Heart left ventricle (tissue), 13 donors: Measurements from ENCODE around the gene HOXB6.

Experiments used
- CTCF ChIP-seq, 12 donors: fragments of 200-600 bp; sonication (generic) in 4 of 12; IDR thresholded peaks; one replicate each; pipeline versions ENCODE4 v1.5.0 to v1.8.0; 2018 to 2022; ENCODE audit warnings: antibody characterized with exemption in 12 of 12, mild to moderate bottlenecking in 5 of 12
- POLR2A ChIP-seq, 2 donors: fragments of 450-650 bp; IDR thresholded peaks; one replicate each; pipeline ENCODE4 v1.6.1; 2017; ENCODE audit warnings: antibody characterized with exemption in 2 of 2, mild to moderate bottlenecking in 2 of 2, moderate library complexity in 2 of 2
- donor health status: ischemic (EF 13 %, LVEDD 7.1; RV severe dilation, severe dysfunction).
- donor health status: DM: no; HTN: yes; CAD: no.
- donor health status: DM: no; HTN: no; CAD: no.
- donor health status: ischemic (EF 25% LVEDD 6.9; RV normal size, moderate dysfunction).
- donor health status: ischemic (EF 25% LVEDD 5.7; RV mildly dilated, moderate dysfunction).
- donor health status: ischemic (EF 35%, LVEDD 5.7; RV mildly dilated, moderate dysfunction).
- donor health status: nonischemic (EF 11% LVEDD 7.7; RV severe dilation, severe dysfunction).
- donor health status: DM: yes; HTN: yes; CAD: no.
- donor health status: PGD.
- donor health status: ischemic (EF 29% LVEDD 5.4; RV normal size, mild dysfunction).
- donor health status: nonischemic (EF 23%, LVEDD 6.1; RV moderate dilation, normal function).

- TF ChIP-seq POLR2A (IDR thresholded peaks at IDR 0.05) = no peak
- TF ChIP-seq CTCF (IDR thresholded peaks at IDR 0.05) = no peak
Observed at GRCh38 chr17:48556229-48556575, 48.6 kb downstream of the HOXB6 start.
